Astrocyte of the cerebellum (primary cell): Measurements from ENCODE around the gene RNF186.

Experiments used
- DNase-seq: peaks from one replicate; pipeline ENCODE4 v3.0.0-alpha.2; 2011; ENCODE audit warnings: low read depth
- H3K4me3 ChIP-seq: 2 replicates; pipeline ENCODE4 v1.5.1; 2011; ENCODE audit warnings: mild to moderate bottlenecking, low read depth, low read length, moderate library complexity
- in situ Hi-C: cut with HindIII; loops from 2 replicates; pipeline ENCODE4 v1.10.0; 2017; ENCODE audit warnings: low sequenced_read_pairs
- TF ChIP-seq, protein P1 (sequence below): IDR thresholded peaks from 2 replicates; pipeline ENCODE4 v1.5.1; 2012; ENCODE audit warnings: low read length, low read depth, moderate library complexity, mild to moderate bottlenecking; ENCODE audit errors: missing control alignments

The RNF186 gene, protein sequence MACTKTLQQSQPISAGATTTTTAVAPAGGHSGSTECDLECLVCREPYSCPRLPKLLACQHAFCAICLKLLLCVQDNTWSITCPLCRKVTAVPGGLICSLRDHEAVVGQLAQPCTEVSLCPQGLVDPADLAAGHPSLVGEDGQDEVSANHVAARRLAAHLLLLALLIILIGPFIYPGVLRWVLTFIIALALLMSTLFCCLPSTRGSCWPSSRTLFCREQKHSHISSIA

DNA sequence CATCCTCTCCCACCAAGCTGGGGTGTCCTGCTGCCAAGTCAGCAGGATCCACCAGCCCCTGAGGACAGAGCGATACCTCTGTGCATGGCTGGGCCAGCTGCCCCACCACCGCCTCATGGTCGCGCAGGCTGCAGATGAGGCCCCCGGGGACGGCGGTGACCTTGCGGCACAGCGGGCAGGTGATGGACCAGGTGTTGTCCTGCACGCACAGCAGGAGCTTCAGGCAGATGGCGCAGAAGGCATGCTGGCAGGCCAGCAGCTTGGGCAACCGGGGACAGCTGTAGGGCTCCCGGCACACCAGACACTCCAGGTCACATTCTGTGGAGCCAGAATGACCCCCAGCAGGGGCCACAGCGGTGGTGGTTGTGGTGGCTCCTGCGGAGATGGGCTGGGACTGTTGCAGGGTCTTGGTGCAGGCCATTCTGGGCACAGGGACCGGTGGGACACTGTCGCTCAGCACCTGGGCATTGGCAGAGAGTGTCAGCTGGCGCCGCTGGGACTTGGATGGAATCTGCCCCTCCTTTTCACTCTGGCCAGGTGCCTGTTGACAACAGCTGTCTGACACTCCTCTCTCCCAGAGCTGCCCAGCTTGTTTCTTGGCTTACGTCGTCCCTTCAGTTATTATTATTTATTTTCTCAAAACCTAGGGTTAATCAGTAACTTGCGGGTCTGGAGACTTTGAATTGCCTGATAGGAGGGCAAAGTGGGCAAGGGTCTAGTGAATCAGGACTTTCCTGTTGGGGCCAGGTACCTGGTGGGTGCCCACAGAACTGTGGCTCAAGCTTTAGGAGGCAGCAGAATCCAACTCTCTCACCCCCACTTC lies at the start of gene RNF186:
RNF186 (minus strand) TSS at position 603 of the 823 bp plus-strand sequence; CDS start at position 421, 182 bp downstream.
- TF ChIP-seq, protein P1, sequence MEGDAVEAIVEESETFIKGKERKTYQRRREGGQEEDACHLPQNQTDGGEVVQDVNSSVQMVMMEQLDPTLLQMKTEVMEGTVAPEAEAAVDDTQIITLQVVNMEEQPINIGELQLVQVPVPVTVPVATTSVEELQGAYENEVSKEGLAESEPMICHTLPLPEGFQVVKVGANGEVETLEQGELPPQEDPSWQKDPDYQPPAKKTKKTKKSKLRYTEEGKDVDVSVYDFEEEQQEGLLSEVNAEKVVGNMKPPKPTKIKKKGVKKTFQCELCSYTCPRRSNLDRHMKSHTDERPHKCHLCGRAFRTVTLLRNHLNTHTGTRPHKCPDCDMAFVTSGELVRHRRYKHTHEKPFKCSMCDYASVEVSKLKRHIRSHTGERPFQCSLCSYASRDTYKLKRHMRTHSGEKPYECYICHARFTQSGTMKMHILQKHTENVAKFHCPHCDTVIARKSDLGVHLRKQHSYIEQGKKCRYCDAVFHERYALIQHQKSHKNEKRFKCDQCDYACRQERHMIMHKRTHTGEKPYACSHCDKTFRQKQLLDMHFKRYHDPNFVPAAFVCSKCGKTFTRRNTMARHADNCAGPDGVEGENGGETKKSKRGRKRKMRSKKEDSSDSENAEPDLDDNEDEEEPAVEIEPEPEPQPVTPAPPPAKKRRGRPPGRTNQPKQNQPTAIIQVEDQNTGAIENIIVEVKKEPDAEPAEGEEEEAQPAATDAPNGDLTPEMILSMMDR, result no peak
- no peak within 1 kb of the TSS for H3K4me3 ChIP-seq
- DNase-seq, result no peak
- in situ Hi-C loops, result loop anchor here (5.0 kb wide), 1 partner anchor 37 kb away; no protein-coding TSS in a partner anchor

DNA sequence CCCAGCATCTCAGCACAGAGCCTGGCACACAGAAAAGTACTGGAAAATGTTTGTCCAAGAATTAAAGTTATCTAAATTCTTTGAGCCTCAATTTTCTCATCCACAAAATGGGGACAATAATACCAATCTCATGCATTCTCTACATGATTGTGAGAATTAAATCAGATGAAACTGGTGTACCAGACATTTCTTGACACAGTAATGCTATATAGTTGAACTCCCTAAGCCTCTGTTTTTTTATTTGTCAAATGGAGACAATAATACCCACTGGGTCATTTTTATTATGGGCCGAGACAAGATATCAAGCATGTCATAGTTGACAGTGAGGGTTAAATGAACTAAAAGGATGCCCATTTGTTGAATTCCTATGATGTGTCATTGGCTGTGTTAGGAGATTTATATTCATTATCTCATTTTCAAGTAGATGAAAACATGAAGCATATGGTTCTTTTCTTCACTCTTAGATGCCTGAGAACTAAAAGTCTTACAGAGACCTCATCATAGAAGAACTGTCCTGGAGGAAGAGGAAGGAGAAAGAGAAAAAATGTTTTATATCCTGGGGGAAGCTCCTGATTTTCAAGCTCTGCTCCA lies 49.6 kb upstream of the RNF186 start:
- TF ChIP-seq, protein P1, result no peak
- no peak overlapping the region for H3K4me3 ChIP-seq
- in situ Hi-C loops, result no loop called here
- no peak for DNase-seq

DNA sequence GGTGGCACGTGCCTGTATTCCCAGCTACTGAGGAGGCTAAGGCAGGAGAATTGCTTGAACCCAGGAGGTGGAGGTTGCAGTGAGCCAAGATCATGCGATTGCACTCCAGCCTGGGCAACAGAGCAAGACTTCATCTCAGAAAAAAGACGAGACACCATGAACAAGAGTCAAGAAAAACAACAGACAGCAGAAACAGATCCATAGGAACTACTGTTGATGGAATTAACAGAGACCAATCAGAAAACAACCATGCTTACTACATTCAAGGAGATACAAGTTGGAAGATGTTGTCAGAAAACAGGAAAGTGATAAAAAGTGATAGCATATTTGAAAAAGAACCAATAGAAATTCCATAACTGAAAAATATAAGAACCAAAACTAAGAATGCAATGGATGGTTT lies 47.9 kb upstream of the RNF186 start:
- no peak for DNase-seq
- no peak overlapping the region for H3K4me3 ChIP-seq
- in situ Hi-C loops, result no loop called here
- TF ChIP-seq, protein P1, result no peak

DNA sequence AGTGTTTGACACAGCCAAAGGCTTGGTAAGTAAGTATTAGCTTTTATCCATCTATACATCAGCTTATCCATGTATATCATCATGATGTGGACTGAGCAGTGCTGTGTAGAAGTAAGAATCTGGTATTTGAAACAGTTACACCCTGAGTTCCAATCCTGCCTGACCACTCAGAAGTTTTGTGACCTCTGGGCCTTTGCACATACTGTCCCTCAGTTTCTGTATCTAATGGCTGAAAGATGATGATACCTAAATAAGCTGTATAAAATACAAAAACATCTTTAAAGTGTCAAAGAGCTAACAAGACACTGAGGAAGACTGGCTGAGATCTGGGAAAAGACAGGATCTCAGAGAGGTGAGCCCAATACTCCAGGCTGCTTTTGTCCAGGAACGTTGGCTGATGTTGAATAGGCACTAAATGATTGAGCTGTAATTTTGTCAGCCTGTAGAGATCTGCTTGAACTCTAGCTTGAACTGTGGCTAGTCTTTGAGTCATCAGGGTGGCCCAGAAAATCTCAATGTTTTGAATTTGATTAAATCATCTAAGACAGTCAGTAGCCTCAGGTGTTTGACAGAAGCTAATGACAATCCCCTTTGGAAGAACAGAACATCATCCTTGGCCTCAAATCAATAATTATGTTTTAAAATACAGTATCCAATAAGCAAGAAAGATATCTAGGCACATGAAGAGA lies 46.9 kb upstream of the RNF186 start:
- TF ChIP-seq, protein P1, result no peak
- in situ Hi-C loops, result no loop called here
- no peak for DNase-seq
- H3K4me3 ChIP-seq, result no peak overlapping the region

DNA sequence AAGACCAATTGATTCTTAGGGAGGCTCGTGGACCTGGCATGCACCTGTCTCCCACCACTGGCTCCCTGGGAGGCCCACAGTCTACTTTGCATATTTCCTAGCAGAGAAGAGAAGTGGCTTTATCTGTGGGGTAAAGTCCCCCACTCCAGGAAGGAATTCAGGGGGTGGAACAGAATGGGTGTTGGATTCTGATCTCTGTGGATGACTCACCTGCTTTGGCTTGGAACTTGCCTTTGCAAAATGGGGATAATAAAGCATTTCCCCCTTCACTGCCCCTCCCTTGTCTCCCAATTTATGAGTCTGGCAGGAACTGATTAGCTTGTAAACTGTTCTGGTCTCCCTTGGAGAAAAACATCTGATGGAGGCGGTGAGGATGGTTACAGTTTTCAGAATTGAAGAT lies 46.0 kb upstream of the RNF186 start:
- TF ChIP-seq, protein P1, result no peak
- no peak for DNase-seq
- in situ Hi-C loops, result no loop called here
- no peak overlapping the region for H3K4me3 ChIP-seq

DNA sequence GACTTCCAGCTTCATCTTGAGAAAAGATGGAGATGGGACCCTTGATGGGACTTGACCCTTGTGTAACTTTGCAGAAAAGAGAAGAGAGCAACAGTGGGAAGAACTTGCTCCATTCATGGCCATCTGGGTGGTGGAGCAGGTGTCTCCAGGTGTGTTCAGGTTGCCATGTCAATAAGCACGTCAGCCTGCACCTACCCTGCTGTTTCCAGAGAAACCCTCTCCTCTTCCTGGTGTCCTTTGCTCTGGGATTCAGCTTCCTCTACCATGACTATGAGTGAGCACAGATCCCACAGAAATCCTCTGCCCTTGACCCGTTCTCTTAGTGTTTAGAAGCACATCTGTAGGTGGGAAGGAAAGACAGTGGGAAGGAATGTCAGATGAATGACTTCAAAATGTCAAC lies 45.3 kb upstream of the RNF186 start:
- DNase-seq, result no peak
- in situ Hi-C loops, result no loop called here
- TF ChIP-seq, protein P1, result no peak
- no peak overlapping the region for H3K4me3 ChIP-seq
